TTC549 (cell line): ENCODE measurements around the gene FBXO24.
"Not testable (repeated sequence)": the region's sequence is repeated elsewhere in the genome, so short reads cannot be mapped to it uniquely, and the experiment has no call there.

Source experiments
- FAIRE-seq: peaks from 2 replicates; lab custom pipeline; 2012; peaks lifted over from hg19 to GRCh38; lab: Jason Lieb, UNC

The FBXO24 gene

GRCh38 chr7:100586266-100587025 is at the start of gene FBXO24:
Gene FBXO24, plus strand, starts transcription at chr7:100586328. Its CDS starts 298 bp downstream, at chr7:100586626.
- peak; percentile 98 for FAIRE-seq

- FAIRE-seq, result not testable (repeated sequence)
Observed at GRCh38 chr7:100536695-100537094, 49.4 kb upstream of the FBXO24 start.

- FAIRE-seq, result no peak
Observed at GRCh38 chr7:100538348-100538653, 47.8 kb upstream of the FBXO24 start.

GRCh38 chr7:100538654-100539435 is 47.3 kb upstream of the FBXO24 start, which contains the start of gene AGFG2:
Gene AGFG2, plus strand, starts transcription at chr7:100539203. Its CDS starts 144 bp downstream, at chr7:100539347.
- FAIRE-seq, result peak; percentile 95

- no peak for FAIRE-seq
Observed at GRCh38 chr7:100539436-100540006, 46.6 kb upstream of the FBXO24 start.

GRCh38 chr7:100540073-100540723 is 45.9 kb upstream of the FBXO24 start:
- FAIRE-seq, result no peak

GRCh38 chr7:100541309-100541708 is 44.8 kb upstream of the FBXO24 start:
- FAIRE-seq, result not testable (repeated sequence)

- no peak for FAIRE-seq
Observed at GRCh38 chr7:100543586-100543985, 42.5 kb upstream of the FBXO24 start.

GRCh38 chr7:100544386-100544785 is 41.7 kb upstream of the FBXO24 start:
- no peak for FAIRE-seq

GRCh38 chr7:100544967-100545359 is 41.2 kb upstream of the FBXO24 start:
- FAIRE-seq, result no peak

- FAIRE-seq, result no peak
Observed at GRCh38 chr7:100545360-100546128, 40.6 kb upstream of the FBXO24 start.

GRCh38 chr7:100546129-100546925 is 39.8 kb upstream of the FBXO24 start:
- no peak for FAIRE-seq

- FAIRE-seq, result no peak
Observed at GRCh38 chr7:100546926-100547800, 39.0 kb upstream of the FBXO24 start.

- FAIRE-seq, result no peak
Observed at GRCh38 chr7:100547872-100548271, 38.3 kb upstream of the FBXO24 start.

- FAIRE-seq, result not testable (repeated sequence)
Observed at GRCh38 chr7:100548446-100548845, 37.7 kb upstream of the FBXO24 start.

GRCh38 chr7:100552532-100552931 is 33.6 kb upstream of the FBXO24 start:
- FAIRE-seq, result no peak

GRCh38 chr7:100553032-100553431 is 33.1 kb upstream of the FBXO24 start:
- no peak for FAIRE-seq

GRCh38 chr7:100555701-100556100 is 30.4 kb upstream of the FBXO24 start:
- FAIRE-seq, result no peak

- no peak for FAIRE-seq
Observed at GRCh38 chr7:100556541-100556940, 29.6 kb upstream of the FBXO24 start.

- FAIRE-seq, result no peak
Observed at GRCh38 chr7:100559127-100559526, 27.0 kb upstream of the FBXO24 start.
